ENCODE results near the gene RPL7A. TPM values are rescaled to one million over a fixed set of nuclear protein-coding genes. Genes with fewer than 3 reads are reported as not detected.

Gene RPL7A
- total RNA-seq, 4 donors from 2014 or later = 1,813 to 2,244 (median 1,961) TPM

DNA sequence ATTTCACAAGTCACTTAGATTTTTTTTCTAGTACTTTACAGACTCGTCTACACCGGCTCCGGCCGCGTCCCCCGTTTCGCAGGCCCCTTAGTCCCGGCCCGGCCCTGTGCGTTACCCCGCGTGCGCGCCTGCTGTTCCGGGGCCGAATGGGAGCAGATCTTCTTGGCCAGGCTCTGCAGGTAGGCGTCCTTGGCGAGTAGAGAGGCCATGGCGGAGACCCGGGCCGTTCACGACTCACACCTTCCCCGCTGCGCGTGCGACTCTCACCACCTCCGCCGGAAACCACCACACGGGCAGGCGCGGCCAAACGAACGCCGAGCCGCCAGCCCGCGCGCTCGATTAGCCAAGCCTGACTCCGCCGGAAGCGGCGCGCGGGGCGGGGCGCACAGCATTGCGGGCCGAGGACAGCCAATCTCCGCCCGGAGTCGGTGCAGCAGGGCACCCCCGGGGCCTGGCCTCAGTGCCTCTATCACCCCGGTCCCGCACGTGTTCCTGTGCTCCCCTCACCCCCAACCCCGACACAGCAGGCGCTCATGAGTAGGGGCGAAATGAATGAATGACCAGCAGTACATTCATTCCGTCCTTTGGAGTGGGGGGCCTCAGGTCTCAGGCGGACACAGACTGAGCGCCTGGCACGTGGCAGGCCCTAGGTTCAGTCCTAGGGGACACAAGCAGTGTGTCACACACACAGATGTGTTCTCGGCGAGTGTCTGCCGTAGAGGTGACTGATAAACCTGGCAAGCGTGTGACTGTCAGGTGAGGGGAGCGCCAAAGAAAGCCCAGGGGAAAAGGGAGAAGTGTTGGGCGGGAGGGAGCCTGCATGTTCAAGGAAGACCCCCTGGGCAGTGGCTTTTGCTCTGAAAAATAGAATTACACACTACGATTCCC, 11.8 kb upstream of the RPL7A start, which contains the start of gene SURF6:
Gene SURF6, minus strand, starts transcription at position 265 of the 888 bp plus-strand sequence. Its CDS starts 56 bp downstream, at position 209.
- ATAC-seq (ENCODE audit: low FRiP score) (peak; percentile 95), DNase-seq (ENCODE audit: low spot score) (peak; percentile 74)
- no peak for TF ChIP-seq CTCF (IDR thresholded peaks at IDR 0.05)

DNA sequence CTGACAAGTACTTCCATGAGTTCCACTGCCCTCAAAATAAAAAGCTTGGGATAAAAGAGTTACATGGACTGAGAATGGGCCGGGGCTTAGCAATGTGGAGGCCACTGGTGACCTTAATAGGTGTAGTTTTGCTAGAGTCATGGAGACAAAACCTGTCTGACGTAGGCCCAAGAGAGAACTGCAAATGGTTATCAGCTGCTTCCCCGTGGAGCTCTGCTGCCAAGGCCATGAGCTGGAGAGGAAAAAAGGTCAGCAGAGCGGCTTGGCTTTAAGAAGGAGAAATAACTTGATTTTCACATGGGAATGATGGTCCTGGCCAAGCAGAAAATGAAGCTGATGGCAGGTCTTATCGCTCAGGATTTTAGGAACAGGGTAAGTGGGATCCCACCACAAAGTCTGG, 8.4 kb upstream of the RPL7A start:
- no peak for TF ChIP-seq CTCF (IDR thresholded peaks at IDR 0.05)
- DNase-seq (ENCODE audit: low spot score) (no peak), ATAC-seq (ENCODE audit: low FRiP score) (no peak)

DNA sequence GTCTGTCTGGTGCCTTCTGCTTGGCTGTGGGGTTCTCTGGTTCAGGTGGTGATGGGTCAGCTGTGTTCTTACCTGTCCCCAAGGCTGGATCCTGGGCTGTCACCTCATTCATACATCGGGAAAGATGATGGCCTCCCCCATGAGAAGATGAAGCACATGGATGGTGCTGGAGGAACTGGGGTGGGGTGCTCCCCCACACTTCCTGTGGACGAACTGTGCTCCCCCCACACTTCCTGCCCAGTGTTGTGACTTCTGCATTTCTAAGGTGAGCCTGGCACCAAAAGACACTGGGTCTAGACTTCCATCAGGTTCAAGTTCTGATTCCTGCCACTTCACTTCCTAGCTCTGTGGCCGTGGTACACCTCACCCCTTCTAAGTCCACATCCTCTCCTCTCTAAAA, 7.8 kb upstream of the RPL7A start:
- DNase-seq (ENCODE audit: low spot score) = no peak

GRCh38 chr9:133340916-133341315, 7.1 kb upstream of the RPL7A start:
- TF ChIP-seq CTCF (IDR thresholded peaks at IDR 0.05) = no peak
- ATAC-seq (ENCODE audit: low FRiP score) (no peak), DNase-seq (ENCODE audit: low spot score) (no peak)

More for the DNA sequence above, 7.8 kb upstream of the RPL7A start:
- ATAC-seq (ENCODE audit: low FRiP score) = no peak
- TF ChIP-seq CTCF (IDR thresholded peaks at IDR 0.05) = no peak

DNA sequence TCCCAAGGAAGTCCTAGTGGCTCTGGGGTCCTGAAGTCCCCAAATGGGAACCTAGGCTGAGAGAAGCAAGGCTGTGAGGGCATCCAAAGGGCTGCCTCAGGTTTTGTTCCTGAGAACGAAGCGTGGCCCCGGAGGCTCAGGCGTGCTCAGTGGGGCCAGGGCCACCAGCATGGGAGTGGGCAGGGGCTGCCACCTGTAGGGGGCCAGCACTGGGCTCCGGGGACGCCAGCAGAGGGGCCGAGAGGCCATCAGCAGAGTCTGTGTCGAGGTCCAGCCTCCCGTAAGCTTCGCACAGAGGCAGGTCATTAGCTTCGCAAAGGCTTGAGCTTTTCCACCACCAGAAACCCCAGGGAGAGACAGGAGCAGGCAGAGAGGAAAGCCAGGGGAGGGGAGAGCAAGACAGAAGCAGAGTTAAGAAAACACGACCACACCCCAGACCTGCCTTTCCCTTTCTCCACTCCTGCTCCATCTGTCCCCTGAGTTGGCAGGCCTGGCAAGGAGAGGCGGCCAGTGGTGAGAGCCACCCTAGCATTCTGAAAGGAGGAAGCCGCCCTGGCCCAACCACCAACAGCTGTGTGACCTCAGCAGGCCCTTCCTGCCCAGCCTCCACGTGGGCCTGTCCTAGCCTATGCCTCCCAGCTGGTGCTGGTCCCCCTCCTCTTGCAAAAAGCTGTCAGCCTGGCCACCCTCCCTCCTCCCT, 6.5 kb upstream of the RPL7A start:
- DNase-seq (ENCODE audit: low spot score) (no peak), ATAC-seq (ENCODE audit: low FRiP score) (no peak)
- no peak for TF ChIP-seq CTCF (IDR thresholded peaks at IDR 0.05)

DNA sequence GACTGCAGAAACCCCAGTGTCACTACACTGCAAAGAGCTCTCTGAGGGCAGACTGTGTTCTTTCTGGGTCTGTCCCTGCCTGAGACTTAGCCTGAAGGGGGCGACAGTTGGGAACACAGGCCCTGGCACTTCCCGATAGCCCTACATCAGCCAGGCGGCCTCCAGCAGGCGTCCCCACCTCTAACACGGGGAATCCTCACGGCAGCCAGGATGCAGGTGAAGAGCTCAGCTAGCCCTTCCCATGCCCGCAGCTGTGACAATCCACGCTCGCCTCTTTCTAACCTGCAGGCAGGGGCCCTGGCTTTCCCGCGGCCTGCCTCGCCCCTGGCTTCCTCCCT, 6.0 kb upstream of the RPL7A start:
- DNase-seq (ENCODE audit: low spot score) (no peak), ATAC-seq (ENCODE audit: low FRiP score) (no peak)
- TF ChIP-seq CTCF (IDR thresholded peaks at IDR 0.05) = no peak
